ENCODE data around the gene RPL18A.

The RPL18A gene

GRCh38 chr19:17841810-17842662 lies 17.7 kb upstream of the RPL18A start:
- DNase-seq (ENCODE audit: low spot score), result peak; percentile 87

GRCh38 chr19:17842663-17843291 lies 16.9 kb upstream of the RPL18A start:
- no peak for DNase-seq (ENCODE audit: low spot score)

- DNase-seq (ENCODE audit: low spot score), result no peak
Observed at GRCh38 chr19:17843292-17843827, 16.4 kb upstream of the RPL18A start.

- no peak for DNase-seq (ENCODE audit: low spot score)
Observed at GRCh38 chr19:17843908-17844490, 15.7 kb upstream of the RPL18A start.

- DNase-seq (ENCODE audit: low spot score), result no peak
Observed at GRCh38 chr19:17846146-17846545, 13.6 kb upstream of the RPL18A start.

GRCh38 chr19:17847538-17848366 lies 12.0 kb upstream of the RPL18A start, which contains the start of gene JAK3:
Gene JAK3 (minus strand): TSS chr19:17847982. CDS start chr19:17844417, 3,565 bp downstream.
- DNase-seq (ENCODE audit: low spot score), result peak; percentile 89

GRCh38 chr19:17848595-17849292 lies 11.0 kb upstream of the RPL18A start:
- DNase-seq (ENCODE audit: low spot score), result no peak

GRCh38 chr19:17854061-17854460 lies 5.6 kb upstream of the RPL18A start:
- DNase-seq (ENCODE audit: low spot score), result no peak

GRCh38 chr19:17855280-17856152 lies 4.2 kb upstream of the RPL18A start:
- DNase-seq (ENCODE audit: low spot score), result peak; percentile 90

- no peak for DNase-seq (ENCODE audit: low spot score)
Observed at GRCh38 chr19:17860331-17860992, 752 bp downstream of the RPL18A start.

GRCh38 chr19:17860993-17861360 lies 1.3 kb downstream of the RPL18A start:
- no peak for DNase-seq (ENCODE audit: low spot score)

GRCh38 chr19:17861542-17862402 lies 2.1 kb downstream of the RPL18A start:
- DNase-seq (ENCODE audit: low spot score), result no peak

GRCh38 chr19:17862711-17863519 lies 3.2 kb downstream of the RPL18A start:
- no peak for DNase-seq (ENCODE audit: low spot score)

GRCh38 chr19:17863520-17864182 lies 3.9 kb downstream of the RPL18A start:
- DNase-seq (ENCODE audit: low spot score), result no peak

GRCh38 chr19:17865364-17866311 lies 5.9 kb downstream of the RPL18A start:
- DNase-seq (ENCODE audit: low spot score), result no peak

GRCh38 chr19:17866312-17866963 lies 6.7 kb downstream of the RPL18A start:
- no peak for DNase-seq (ENCODE audit: low spot score)
